K562 (cell line): Measurements from ENCODE around the gene SUPT3H. TPM values are rescaled to one million over a fixed set of nuclear protein-coding genes. Genes with fewer than 3 reads are reported as not detected.

Experiments used
- BACH1 ChIP-seq: fragments of 200-800 bp; sonication (Bioruptor generic); IDR thresholded peaks from 2 replicates; pipeline ENCODE4 v1.6.1; 2016; ENCODE audit warnings: missing genetic modification characterization, missing compliant biosample characterization
- CC2D1A ChIP-seq: fragments of 450-650 bp; IDR thresholded peaks from 2 replicates; pipeline ENCODE4 v1.6.1; 2017; ENCODE audit warnings: mild to moderate bottlenecking
- CTCFL ChIP-seq: IDR thresholded peaks from 2 replicates; pipeline ENCODE4 v1.6.1; 2011; ENCODE audit warnings: borderline replicate concordance, low read depth, mild to moderate bottlenecking, moderate library complexity, low read length; ENCODE audit not compliant: insufficient read depth, poor library complexity, severe bottlenecking
- DIDO1 ChIP-seq: fragments of 450-650 bp; IDR thresholded peaks from 2 replicates; pipeline ENCODE4 v1.6.1; 2016; ENCODE audit warnings: low read depth, missing biosample characterization, missing genetic modification characterization
- EWSR1 ChIP-seq: fragments of 450-650 bp; IDR thresholded peaks from 2 replicates; pipeline ENCODE4 v1.6.1; 2018; ENCODE audit warnings: borderline replicate concordance, mild to moderate bottlenecking, low read depth, moderate library complexity; ENCODE audit not compliant: partially characterized antibody
- FOXJ2 ChIP-seq: fragments of 200-800 bp; sonication (Bioruptor generic); IDR thresholded peaks from 2 replicates; pipeline ENCODE4 v1.6.1; 2016; ENCODE audit warnings: missing genetic modification characterization, missing compliant biosample characterization
- KAT8 ChIP-seq: fragments of 450-650 bp; IDR thresholded peaks from 2 replicates; pipeline ENCODE4 v1.6.1; 2016; ENCODE audit warnings: low read depth, mild to moderate bottlenecking
- NFXL1 ChIP-seq: fragments of 450-650 bp; formaldehyde crosslinking; IDR thresholded peaks from 2 replicates; pipeline ENCODE4 v1.4.0; 2021; ENCODE audit warnings: mild to moderate bottlenecking
- NRF1 ChIP-seq, 2 experiments: fragments of 450-650 bp; IDR thresholded peaks in 1 of 2; conservative IDR thresholded peaks in 1 of 2; 2 replicates each; pipeline ENCODE4 v1.6.1; 2014; ENCODE audit warnings: mild to moderate bottlenecking in 2 of 2
- PBX2 ChIP-seq, 2 experiments: IDR thresholded peaks in 1 of 2; conservative IDR thresholded peaks in 1 of 2; 2 replicates each; pipeline ENCODE4 v1.6.1; 2016; ENCODE audit warnings: low read depth in 2 of 2, mild to moderate bottlenecking in 1 of 2, missing compliant biosample characterization in 1 of 2, missing genetic modification characterization in 1 of 2, moderate library complexity in 1 of 2
- POU5F1 ChIP-seq: fragments of 150-350 bp; IDR thresholded peaks from 2 replicates; pipeline ENCODE4 v1.6.1; 2014; ENCODE audit warnings: borderline replicate concordance, low read length, low read depth, mild to moderate bottlenecking; ENCODE audit not compliant: partially characterized antibody
- SETDB1 ChIP-seq: IDR thresholded peaks from one replicate; pipeline ENCODE4 v1.6.1; 2012; ENCODE audit warnings: low read length, control low read depth, inconsistent platforms
- SOX6 ChIP-seq: fragments of 450-650 bp; IDR thresholded peaks from 2 replicates; pipeline ENCODE4 v1.6.1; 2014; ENCODE audit warnings: mild to moderate bottlenecking
- SP1 ChIP-seq: sonication (generic); formaldehyde crosslinking; IDR thresholded peaks from 2 replicates; pipeline ENCODE4 v1.8.1; 2022; ENCODE audit warnings: mild to moderate bottlenecking, missing genetic modification reagents
- UBTF ChIP-seq, 2 experiments: IDR thresholded peaks; 2 replicates each; pipeline ENCODE4 v1.6.1; 2012; ENCODE audit warnings: improper control_type of control experiment in 2 of 2, low read depth in 2 of 2, low read length in 2 of 2, borderline replicate concordance in 1 of 2
- ZFP91 ChIP-seq: sonication (generic); formaldehyde crosslinking; IDR thresholded peaks from 2 replicates; pipeline ENCODE4 v1.8.0; 2022; ENCODE audit warnings: mild to moderate bottlenecking, missing genetic modification reagents
- ZNF134 ChIP-seq: fragments of 250-450 bp; sonication (Bioruptor Pico); conservative IDR thresholded peaks from 2 replicates; pipeline ENCODE4 v1.4.0; 2020
- ZNF143 ChIP-seq: sonication (generic); formaldehyde crosslinking; IDR thresholded peaks from 2 replicates; pipeline ENCODE4 v1.9.0; 2022; ENCODE audit warnings: mild to moderate bottlenecking, missing genetic modification reagents
- ZNF586 ChIP-seq: fragments of 450-650 bp; formaldehyde crosslinking; conservative IDR thresholded peaks from 2 replicates; pipeline ENCODE4 v1.4.0; 2020; ENCODE audit warnings: mild to moderate bottlenecking, moderate library complexity
- polyA plus RNA-seq, 8 experiments: library from polyadenylated mRNA; depleted of rRNA in 4 of 8; stranded (reverse) in 5 of 8; unstranded in 3 of 8; fragments of >200 nt; fragmentation: Nextera tagmentation in 2 of 8; fragmentation: Illumina TruSeq in 1 of 8; extraction: Ambion mirVana in 2 of 8; extraction: Trizol in 1 of 8; gene quantifications; 2 replicates each; pipeline versions ENCODE4 v1.2.1 to v1.2.3, GENCODE V29; 2011 to 2014; ENCODE audit warnings: inconsistent platforms in 1 of 8, missing spikeins in 1 of 8
- total RNA-seq, 7 experiments: library from RNA; depleted of rRNA in 6 of 7; stranded (reverse); fragments of >200 nt in 6 of 7; fragmentation: Illumina TruSeq in 2 of 7; extraction: Trizol in 2 of 7; gene quantifications; 2 replicates each; pipeline versions ENCODE4 v1.2.1 to v1.2.3, GENCODE V29; 2011 to 2021; ENCODE audit warnings: low replicate concordance in 1 of 7

SUPT3H gene
- total and polyA plus RNA-seq, 9 of the 15 experiments (the other 6 are each of a cell fraction or from before 2014, with no cell fraction given) = 7.2 to 16.3 (median 11.9) TPM

GRCh38 chr6:45155341-45155894, 222.3 kb downstream of the SUPT3H start (continued):
- TF ChIP-seq FOXJ2 (tag) (no peak), CC2D1A (no peak), BACH1 (tag) (peak; percentile 66; the same call in 1 of the 2 replicates), NFXL1 (CRISPR knock-in tag) (peak; percentile 86; the same call in 1 of the 2 replicates), CTCFL (no peak), EWSR1 (no peak), PBX2 (CRISPR knock-in tag; IDR thresholded peaks at IDR 0.05; ENCODE audit: low read depth) (no peak), PBX2 (tag; conservative IDR thresholded peaks at IDR 0.05; ENCODE audit: low read depth) (no peak), DIDO1 (tag) (no peak), ZFP91 (CRISPR knock-in tag) (no peak), ZNF143 (CRISPR knock-in tag) (no peak), POU5F1 (no peak), KAT8 (no peak), UBTF (IDR thresholded peaks at IDR 0.05; ENCODE audit: borderline replicate concordance in 1 of 2, low read depth in 2 of 2, low read length in 2 of 2) (no peak), NRF1 (conservative IDR thresholded peaks at IDR 0.05 in 1 of 2, IDR thresholded peaks at IDR 0.05 in 1 of 2) (no peak), SOX6 (peak; percentile 58; the same call in 1 of the 2 replicates), ZNF586 (0 out of 2 replicates have a peak, but pooled peaks have one; percentile 82), SP1 (no peak), SETDB1 (no peak), ZNF134 (CRISPR knock-in tag) (no peak)
